ENCODE results near the gene BPGM.

- TF ChIP-seq CTCF (conservative IDR thresholded peaks at IDR 0.05) (no peak), EZH2 (IDR thresholded peaks at IDR 0.05; ENCODE audit: low read depth) (no peak)
These were observed 21.1 kb upstream of the BPGM start for GRCh38 chr7:134625550-134625949.

Data from PC-9 (cell line).